Activated CD4-positive, alpha-beta T cell treated with anti-CD3 and anti-CD28 coated beads, Interleukin-2, amount 50 U/mL, for 48 hours (primary cell): Measurements from ENCODE around the gene PPP1R26.
"Not testable (repeated sequence)": the region's sequence is repeated elsewhere in the genome, so short reads cannot be mapped to it uniquely, and the experiment has no call there.

Experiments used
- DNase-seq, 2 experiments: peaks; one replicate each; pipeline ENCODE4 v3.0.0-alpha.2; 2020

PPP1R26 gene, protein sequence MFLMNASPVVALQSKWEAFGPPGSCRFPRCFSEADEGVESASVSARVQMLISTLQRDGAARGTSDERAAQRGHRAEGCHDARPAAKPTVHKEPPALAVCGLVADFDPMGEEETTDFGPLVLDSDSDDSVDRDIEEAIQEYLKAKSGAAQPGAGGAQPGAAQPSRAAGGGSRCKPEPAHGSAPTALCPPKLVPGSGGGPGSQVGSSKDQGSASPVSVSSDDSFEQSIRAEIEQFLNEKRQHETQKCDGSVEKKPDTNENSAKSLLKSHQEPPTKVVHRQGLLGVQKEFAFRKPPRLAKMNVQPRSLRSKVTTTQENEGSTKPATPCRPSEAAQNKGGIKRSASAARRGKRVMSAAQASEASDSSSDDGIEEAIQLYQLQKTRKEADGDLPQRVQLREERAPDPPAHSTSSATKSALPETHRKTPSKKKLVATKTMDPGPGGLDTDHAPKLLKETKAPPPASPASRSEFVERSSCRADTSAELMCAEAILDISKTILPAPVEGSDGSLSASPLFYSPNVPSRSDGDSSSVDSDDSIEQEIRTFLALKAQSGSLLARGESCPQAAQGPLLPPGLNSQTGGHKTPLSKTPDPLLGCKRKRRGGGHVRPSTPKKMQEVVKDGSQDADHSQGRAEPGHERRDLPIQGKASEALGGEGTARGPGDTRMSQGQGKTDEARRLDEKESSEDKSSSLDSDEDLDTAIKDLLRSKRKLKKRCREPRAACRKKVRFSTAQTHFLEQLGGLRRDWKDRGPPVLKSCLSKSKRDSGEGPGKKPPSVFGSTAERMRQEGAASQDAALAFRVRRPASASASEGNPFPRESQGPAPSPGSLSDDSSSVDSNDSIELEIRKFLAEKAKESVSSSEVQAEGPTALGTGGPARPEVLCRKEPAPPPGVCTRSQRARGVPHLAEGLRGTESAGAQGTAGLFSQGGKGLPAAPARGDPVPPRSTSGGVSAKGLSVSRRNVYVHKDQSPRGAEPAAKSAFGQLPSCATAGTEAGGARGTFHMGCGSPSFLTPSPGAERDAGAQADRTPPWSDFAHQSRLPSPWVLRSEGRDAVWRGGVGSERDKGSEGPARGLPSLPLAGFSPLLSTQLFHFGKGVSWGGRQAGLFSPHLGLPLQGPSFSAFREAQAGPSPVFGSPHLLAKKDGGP (N-terminal part only)

DNA sequence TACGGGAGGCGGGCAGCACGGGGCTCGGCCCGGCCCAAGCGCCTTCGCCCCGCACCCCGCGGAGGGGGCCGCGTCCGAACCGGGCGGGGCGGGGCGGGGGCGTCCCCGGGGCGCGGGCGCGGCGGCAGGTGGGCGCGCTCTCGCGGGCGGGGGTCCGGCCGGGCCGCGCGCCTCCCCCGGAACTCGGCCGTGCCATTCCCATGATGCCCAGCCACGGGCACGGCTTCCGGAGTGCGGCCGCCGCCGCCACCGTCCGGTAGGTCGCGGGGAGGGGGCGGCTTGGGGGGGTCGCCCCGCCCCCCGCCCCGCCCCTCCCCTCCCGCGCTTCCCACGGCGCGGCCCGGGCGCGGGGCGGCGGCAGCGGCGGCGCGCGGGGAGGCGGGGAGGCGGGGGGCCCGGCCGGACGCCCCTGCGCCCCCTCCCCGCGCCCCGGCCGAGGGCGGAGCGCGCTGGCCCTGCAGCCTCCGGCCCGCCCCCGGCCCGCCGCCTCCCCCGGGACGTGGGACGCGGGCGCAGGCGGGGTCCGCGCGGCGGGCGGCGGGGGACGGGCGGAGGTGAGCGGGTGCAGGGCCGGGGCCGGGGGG lies at the start of gene PPP1R26:
Gene PPP1R26 (plus strand): TSS at position 314 of the 584 bp plus-strand sequence. CDS start 4,729 bp downstream, outside the sequence.
- no peak for DNase-seq

DNA sequence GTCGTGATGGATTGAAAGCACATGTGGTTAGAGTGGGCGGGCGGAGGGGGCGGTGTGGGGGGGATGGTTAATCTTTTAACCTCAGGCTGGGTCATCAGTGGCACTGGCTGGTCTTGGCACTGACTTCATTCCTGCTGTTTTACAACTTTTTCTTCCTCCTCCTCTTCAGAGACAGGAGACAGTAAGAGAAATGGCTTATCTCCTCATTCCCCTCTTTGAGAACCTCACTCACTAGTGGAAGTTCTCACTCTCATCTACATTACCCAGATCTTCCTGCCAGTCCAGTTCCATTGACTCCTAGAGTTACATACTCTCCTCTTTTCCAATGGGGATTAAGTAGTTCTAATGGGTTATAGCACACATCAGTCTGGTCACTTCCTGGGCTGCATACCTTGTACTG lies 42.3 kb upstream of the PPP1R26 start:
- DNase-seq, result no peak

DNA sequence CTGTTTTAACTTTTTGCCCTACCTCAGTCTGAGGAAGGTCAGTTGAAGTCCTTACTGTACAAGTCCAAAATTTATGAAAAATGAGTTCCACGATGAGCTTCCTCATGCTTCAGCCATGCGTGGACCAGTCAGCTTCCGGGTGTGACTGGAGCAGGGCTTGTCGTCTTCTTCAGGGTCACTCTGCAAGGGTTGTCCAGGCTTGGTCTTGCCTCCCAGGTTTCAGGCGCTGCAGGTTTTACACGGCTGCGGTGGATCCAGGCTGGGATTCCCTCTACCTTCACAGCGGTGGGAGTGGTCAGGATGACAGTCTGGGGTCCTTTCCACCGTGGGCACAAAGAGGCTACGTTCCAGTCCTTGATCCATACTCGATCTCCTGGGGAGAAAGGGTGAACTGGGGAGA lies 41.9 kb upstream of the PPP1R26 start:
- DNase-seq, result not testable (repeated sequence)

DNA sequence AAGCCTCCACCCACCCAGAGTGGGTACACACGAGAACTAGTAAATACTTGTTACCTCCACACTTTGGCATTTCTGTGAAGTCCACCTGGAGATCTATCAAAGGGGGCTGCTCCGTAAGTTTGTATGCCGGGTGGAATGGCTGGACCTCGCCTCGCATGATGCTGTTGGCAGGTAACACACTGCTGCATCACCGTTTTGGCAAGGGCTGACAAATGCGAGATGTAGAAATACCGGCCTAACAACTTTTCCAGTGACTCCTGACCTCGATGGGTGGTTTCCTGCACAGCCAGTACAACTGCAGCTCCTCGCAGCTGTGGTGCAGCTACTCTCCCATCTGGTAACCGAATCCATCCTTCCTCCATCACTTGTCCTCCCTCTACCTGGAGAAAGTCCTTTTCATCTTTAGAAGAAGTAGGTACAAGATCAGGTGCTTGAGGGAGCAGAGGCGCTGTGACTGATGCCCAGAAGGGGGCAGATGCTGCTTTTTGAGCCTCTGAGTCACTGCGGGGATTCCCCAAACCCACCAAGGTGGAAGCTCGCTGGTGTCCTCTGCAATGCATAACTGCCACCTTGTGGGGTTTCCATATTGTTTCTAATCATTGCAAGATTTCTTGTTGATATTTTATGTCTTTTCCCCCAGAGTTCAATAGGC lies 40.9 kb upstream of the PPP1R26 start:
- peak; percentile 61 to 69 for DNase-seq

DNA sequence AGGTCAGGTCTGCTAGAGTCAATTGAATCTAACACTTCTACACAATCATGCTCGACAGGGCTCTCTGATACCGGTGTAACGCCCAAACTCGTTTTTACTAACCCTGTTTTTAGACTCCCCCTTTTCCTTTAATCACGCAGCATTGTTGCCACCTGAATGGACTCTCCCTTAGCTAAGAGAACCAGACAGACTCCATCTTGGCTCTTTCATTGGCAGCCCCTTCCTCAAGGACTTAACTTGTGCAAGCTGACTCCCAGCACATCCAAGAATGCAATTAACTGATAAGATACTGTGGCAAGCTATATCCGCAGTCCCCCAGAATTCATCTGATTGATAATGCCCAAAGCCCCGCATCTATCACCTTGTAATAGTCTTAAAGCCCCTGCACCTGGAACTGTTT lies 40.1 kb upstream of the PPP1R26 start:
- not testable (repeated sequence) for DNase-seq

DNA sequence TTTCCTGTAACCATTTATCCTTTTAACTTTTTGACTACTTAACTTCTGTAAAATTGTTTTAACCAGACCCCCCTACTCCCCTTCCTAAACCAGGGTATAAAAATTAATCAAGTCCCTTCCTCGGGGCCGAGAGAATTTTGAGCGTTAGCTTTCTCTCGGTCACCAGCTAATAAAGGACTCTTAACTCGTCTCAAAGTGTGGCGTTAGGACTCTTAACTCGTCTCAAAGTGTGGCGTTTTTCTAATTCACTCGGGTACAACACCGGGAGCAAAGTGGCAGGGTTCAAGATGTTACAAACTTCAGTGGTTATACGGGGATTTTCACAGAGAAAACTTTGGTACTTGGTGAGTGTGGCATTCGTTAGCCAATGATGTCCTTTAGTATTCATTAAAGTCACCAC lies 39.7 kb upstream of the PPP1R26 start:
- DNase-seq, result no peak

DNA sequence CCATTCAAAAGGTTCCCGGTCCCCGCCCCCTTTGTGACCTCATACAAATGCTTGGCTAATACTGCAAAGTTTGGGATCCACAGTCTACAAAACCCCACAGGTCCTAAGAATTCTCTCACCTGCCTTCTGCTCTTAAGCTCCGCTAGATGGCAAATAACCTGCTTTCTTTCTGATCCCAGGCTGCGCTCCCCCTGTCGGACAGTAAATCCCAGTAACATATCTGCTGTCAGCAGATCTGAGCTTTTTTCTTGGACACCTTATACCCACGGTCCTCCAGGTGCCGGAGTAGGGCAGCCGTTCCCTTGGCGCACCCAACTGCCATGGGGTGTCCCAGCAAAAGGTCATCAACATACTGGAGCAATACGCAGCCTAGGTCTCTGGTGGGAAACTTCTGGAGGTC lies 39.0 kb upstream of the PPP1R26 start:
- no peak for DNase-seq

DNA sequence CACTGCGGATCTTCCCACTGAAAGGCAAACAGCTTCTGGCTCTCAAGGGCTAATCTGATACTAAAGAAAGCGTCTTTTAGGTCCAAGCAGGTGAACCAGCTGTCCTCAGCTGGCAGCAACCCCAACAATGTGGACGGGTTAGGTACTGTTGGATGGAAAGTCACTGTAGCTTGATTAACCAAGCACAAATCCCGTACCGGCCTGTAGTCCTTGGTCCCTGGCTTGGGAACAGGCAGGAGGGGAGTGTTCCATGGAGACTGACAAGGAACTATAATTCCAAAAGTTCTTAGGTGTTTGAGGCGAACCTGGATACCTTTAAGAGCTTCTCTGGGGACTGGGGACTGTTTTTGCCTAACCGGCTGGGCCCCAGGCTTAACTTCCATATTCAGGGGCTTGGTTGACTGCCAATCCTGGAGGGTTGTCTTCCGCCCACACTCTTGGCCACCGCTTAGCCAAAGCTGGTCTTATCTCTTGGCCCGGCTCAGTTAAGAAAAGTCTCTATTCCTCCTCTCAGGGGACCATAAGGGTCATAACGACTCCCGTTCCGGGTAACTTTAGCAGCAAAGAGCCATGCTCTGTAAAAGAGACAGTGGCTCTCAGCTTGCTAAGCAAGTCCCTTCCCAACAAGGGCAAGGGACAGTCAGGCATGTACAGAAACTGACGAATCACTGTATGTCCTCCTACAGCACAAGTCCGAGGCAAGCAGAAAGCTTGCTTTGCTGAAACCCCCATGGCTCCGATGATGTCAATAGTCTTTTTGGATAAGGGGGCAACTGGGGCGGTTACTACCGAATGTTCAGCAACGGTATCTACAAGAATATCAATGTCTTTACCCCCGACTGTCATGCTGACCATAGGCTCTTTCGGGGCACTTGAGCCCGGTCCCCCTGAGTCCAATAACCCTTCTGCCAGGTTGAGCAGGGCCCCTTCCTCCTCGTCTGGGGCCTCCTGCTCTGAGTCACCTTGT lies 38.2 kb upstream of the PPP1R26 start:
- DNase-seq, result not testable (repeated sequence)

DNA sequence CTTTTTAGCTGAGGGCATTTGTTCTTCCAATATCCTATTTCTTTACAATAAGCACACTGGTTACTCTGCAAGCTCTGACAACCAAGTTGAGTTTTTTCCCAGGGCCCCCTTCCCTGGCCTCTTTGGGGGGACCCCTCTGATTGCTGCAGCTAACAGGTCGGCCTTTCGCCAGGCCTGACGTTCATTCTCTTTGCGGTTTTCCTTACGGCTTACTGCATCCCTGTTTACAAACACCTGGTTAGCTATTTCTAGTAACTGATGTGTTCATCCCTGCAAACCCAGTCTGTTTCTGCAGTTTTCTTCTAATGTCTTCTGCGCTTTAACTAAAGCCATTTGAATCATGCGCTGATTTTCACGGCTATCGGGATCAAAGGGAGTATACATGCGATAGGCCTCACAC lies 37.5 kb upstream of the PPP1R26 start:
- DNase-seq, result no peak

DNA sequence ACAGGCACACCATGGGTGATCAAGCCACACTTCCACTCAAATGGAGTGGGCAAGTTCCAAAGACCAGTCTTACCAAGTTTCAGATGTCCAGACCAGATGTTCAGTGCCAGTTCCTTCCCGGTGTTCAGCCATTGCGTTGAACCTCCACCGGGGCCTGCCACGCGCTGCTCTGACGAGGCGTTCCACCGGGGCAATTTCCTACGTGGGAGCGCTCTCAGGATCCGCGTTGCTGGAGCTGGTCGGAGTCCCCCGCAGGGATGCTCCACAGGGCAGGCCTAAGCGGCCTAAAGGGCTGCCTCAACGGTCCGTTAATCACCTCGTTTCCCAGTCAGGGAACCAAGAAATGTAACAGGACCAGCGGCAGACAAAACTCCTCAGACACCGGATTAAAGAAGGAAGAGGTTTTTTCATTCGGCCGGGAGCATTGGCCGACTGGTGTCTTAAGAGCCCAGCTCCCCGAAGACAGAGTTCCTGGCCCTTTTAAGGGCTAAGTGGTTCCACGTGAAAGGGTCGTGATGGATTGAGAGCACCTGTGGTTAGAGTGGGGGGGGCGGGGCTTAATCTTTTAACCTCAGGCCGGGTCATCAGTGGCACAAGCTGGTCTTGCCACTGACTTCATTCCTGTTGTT lies 35.7 kb upstream of the PPP1R26 start:
- DNase-seq, result no peak

DNA sequence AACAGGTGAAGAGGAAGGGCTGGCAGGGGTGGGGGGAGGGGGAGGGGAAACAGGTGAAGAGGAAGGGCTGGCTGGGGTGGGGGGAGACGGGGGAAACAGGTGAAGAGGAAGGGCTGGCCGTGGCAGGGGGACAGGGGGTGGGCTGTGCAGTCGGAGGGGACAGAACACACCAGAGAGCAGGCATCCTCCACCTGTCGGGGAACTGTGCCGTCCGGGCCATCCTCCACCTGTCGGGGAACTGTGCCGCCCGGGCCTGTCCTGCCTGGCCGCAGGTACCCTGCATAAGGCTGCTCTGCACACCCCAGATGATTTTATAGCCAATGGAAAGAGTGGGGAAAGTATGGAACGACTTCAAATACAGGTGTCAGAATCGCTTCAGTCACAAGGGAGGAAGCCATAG lies 32.5 kb upstream of the PPP1R26 start:
- DNase-seq, result no peak

DNA sequence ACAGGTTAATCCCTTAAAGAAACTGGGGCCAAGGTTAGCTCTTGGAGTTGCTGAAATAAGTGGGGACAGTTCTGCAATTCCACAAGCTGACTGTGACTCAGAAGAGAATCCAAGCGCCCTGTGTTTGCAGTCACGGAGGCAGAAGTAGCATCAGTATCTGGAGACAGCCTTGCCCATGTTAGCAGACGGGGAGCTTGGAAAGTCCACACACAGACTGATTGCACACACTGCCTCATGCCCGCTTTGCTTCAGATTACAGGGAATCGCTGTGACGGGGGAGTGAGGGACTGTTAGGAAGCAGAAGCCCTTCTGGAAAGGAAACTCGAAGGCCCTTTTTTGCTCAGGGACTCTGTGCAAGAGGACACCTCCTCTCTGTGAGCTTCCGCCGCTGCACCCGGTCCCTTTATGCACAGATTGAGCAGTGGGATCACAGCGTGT lies 30.9 kb upstream of the PPP1R26 start:
- DNase-seq, result no peak

DNA sequence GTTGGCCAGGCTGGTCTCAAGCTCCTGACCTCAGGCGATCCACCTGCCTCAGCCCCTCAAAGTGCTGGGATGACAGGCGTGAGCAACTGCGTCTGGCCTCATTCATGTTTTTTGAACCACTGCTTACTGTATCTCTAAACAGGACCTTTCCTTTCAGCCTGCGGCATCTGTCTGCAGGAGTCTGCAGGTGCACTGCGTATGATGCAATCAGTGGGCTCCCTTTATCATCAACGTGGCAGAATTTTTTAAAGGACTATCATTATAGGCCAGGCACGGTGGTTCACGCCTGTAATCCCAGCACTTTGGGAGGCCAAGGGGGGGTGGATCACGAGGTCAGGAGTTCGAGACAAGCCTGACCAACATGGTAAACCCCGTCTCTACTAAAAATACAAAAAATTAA lies 30.1 kb upstream of the PPP1R26 start:
- DNase-seq, result not testable (repeated sequence)

DNA sequence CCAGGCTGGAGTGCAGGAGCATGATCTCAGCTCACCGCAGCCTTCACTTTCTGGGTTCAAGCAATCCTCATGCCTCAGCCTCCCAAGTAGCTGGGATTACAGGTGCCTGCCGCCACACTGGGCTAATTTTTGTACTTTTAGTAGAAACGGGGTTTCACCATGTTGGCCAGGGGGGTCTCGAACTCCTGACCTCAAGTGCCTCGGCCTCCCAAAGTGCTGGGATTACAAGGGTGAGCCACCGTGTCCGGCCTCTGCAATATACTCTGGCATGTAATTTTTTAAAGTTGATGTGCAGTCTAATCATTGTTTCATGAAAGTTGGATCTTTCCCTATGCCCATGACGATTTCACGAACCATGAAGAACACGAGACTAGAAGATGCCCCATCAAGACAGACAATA lies 28.6 kb upstream of the PPP1R26 start:
- DNase-seq, result no peak

DNA sequence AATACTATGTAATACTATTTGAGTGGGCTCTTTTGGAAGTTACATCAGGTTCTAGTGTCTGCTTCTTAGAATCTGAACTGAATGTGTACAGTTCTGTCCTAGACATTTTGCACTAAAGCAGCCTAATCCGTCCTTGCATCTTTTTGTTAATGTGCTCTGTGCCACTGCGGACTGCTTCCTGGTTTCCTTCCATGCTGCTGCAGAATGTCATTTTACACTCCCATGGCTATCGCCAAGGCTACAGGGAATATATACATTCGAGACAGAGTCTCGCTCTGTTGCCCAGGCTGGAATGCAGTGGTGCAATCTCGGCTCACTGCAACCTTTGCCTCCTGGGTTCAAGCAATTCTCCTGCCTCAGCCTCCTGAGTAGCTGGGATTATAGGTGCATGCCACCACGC lies 27.7 kb upstream of the PPP1R26 start:
- not testable (repeated sequence) for DNase-seq

DNA sequence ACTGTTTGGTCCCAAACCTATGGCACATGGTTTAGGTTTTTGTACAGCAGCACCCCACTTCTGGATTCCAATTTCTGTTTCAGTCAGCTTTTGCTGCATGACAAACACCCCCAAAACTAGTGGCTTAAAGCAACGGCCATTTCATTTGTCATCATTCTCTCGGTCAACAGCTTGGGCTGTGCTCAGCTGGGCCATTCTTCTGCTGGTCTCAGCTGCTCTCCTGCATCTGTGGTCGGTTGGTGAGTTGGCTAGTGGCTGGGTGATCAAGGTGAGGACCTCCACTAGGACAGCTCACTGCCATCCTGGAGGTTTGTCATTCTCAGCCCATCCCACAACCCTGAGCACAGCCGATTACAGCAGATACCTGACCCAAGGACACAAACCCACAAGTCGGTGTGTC lies 24.8 kb upstream of the PPP1R26 start:
- no peak for DNase-seq

DNA sequence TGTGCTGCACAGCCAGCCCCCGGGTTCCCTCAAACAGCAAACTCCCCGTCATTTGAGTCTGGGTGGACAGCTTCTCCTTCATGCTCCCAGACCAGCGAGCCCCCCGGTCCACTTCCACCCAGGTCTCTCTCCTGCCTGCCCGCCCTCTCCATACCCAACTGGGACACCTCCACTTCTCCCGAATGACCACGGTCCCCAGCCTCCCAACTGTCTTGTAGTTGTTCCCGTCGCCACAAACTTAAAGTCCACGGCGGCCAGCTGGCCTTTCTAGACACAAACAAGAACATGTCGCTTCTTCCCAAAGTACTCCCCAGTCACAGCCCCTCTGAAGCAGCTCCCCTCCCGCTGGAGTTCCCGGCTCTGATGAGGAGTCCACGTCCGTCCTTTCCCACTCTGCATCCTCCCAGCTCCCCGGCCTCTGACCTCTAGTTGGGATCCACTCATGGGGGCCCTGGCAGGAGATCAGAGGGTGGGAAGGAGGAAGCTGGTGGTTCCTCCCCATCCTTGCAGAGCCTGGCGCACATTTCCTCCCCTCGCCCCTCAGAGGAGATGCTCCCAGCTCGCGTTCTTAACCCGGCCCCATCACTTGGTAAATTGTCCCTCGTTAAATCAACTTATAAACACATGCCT lies 24.1 kb upstream of the PPP1R26 start:
- no peak for DNase-seq

DNA sequence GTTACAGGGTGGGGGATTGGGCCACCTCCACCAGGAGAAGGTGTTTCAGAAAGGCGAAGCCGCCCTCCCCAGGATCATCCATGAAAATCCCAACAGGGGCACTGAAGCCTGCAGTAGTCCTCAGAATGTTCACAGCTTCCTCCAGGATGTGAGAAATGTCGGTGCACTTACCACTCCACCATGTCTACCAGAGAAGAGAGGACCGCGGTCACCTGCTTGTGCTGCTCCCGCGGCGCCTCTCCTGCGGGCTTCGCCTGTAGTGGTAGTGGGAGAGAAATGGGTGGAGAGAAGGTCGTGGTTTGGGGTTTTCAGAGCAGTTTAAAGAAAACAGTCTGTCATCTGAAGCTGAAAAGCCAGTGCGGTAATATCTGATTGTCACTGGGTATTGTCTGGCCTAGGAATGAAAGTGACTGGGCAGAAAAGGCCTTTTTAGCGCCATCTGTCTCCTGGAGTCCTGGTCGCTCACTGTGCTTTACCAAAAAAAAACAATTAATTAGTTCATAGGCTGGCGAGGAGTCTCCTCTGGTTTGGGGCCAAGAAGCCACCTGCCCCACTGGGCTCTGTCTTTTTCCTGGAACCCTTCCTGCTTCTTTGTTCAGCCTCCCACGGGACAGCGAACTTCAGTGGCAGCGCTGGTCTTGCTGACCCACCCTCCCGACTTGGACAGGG lies 23.0 kb upstream of the PPP1R26 start:
- no peak for DNase-seq

DNA sequence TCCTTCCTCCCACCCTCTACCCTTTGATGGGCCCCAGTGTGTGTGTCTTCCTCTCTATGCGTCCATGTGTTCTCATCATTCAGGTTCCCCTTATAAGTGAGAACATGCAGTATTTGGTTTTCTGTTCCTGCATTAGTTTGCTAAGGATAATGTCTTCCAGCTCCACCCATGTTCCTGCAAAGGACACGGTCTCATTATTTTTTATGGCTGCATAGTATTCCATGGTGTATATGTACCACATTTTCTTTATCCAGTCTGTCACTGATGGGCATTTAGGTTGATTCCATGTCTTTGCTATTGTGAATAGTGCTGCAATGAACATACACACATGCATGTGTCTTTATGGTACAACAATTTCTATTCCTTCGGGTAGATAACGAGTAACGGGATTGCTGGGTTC lies 21.1 kb upstream of the PPP1R26 start:
- not testable (repeated sequence) for DNase-seq

DNA sequence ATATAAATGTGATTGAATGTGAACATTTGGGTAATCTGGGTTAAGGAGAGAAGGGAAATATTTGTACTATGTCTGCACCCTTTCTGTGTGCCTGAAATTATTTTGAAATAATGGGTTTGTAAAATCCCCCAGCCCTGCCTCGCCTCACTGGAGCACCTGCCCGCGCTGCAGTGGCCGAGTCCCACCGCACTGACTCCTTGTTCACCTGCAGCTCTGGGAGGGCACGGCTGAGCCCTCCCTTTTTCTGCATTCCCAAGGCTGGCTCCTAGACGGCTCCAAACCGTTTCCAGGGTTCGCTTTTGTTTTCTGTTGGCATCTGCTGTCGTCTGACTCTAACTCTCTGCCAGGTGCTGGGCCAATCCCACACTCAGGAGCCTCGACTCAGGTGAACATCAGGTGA lies 17.6 kb upstream of the PPP1R26 start:
- no peak for DNase-seq
